ENCODE data around the gene BLACAT1. TPM values are rescaled to one million over a fixed set of nuclear protein-coding genes. Genes with fewer than 3 reads are reported as not detected.

Gene BLACAT1
- total RNA-seq, 1 experiment from 2014 or later, result 13.5 TPM

- no peak for TF ChIP-seq EZH2 (IDR thresholded peaks at IDR 0.05; ENCODE audit: low read depth)
- TF ChIP-seq CTCF (conservative IDR thresholded peaks at IDR 0.05), result no peak
- CTCF ChIA-PET, result no interaction called here
- DNase-seq, result no peak
- Histone ChIP-seq H3K4me2 (no peak overlapping the region), H3K9me3 (ENCODE audit: insufficient read depth, low read depth) (no peaks in the 10 kb centered on the region), H3K36me3 (ENCODE audit: low read depth) (no peaks in the 10 kb centered on the region), H3K27me3 (ENCODE audit: insufficient read depth, low read depth) (peaks cover 33% of the 10 kb centered on the region), H3F3A (ENCODE audit: insufficient read depth, low read depth) (peaks cover 27% of the 10 kb centered on the region), H3K79me2 (ENCODE audit: low read depth) (peaks cover 13% of the 10 kb centered on the region), H3K9me2 (ENCODE audit: insufficient read depth) (no peaks in the 10 kb centered on the region), H3K4me1 (replicated peaks; ENCODE audit: insufficient read depth) (peaks cover 28% of the 10 kb centered on the region), H3K4me3 (no peak overlapping the region), H2AFZ (no peak overlapping the region), H4K20me1 (ENCODE audit: insufficient read depth) (no peaks in the 10 kb centered on the region; the same call in 1 of the 2 replicates), H3K27ac (no peak overlapping the region)
- POLR2A ChIA-PET (ENCODE audit: unreplicated experiment), result no interaction called here
- intact Hi-C loops (cut with micrococcal nuclease; ENCODE audit: unreplicated experiment), result no loop called here
- BruUV-seq (replicated peaks), result no TSS peak
Observed at GRCh38 chr1:205453466-205453865, 2.4 kb downstream of the BLACAT1 start.

GRCh38 chr1:205452933-205453332 lies 2.9 kb downstream of the BLACAT1 start:
- POLR2A ChIA-PET (ENCODE audit: unreplicated experiment), result no interaction called here

GRCh38 chr1:205452364-205452763 lies 3.5 kb downstream of the BLACAT1 start:
- H3K9me3 ChIP-seq (ENCODE audit: insufficient read depth, low read depth), result no peaks in the 10 kb centered on the region
- intact Hi-C loops (cut with micrococcal nuclease; ENCODE audit: unreplicated experiment), result no loop called here
- ChIA-PET CTCF (interaction anchor here (0.6 to 0.9 kb wide), 2 partner anchors 36 to 55 kb away, joined by 3 to 7 read pairs; no protein-coding TSS in a partner anchor), POLR2A (ENCODE audit: unreplicated experiment) (no interaction called here)
- peaks cover 32% of the 10 kb centered on the region for H3F3A ChIP-seq (ENCODE audit: insufficient read depth, low read depth)
- 0 out of 2 replicates have a peak, but pooled peaks cover under 1% of the 10 kb centered on the region for H4K20me1 ChIP-seq (ENCODE audit: insufficient read depth)
- no peaks in the 10 kb centered on the region for H3K36me3 ChIP-seq (ENCODE audit: low read depth)
- H3K4me2 ChIP-seq, result no peak overlapping the region
- peaks cover 39% of the 10 kb centered on the region for H3K4me1 ChIP-seq (replicated peaks; ENCODE audit: insufficient read depth)
- TF ChIP-seq CTCF (conservative IDR thresholded peaks at IDR 0.05) (no peak), EZH2 (IDR thresholded peaks at IDR 0.05; ENCODE audit: low read depth) (no peak)
- peaks cover 24% of the 10 kb centered on the region for H3K79me2 ChIP-seq (ENCODE audit: low read depth)
- H3K9me2 ChIP-seq (ENCODE audit: insufficient read depth), result no peaks in the 10 kb centered on the region
- H3K4me3 ChIP-seq, result no peak overlapping the region
- H3K27ac ChIP-seq, result no peak overlapping the region
- no TSS peak for BruUV-seq (replicated peaks)
- no peak overlapping the region for H2AFZ ChIP-seq
- no peak for DNase-seq
- peaks cover 22% of the 10 kb centered on the region for H3K27me3 ChIP-seq (ENCODE audit: insufficient read depth, low read depth)

More at GRCh38 chr1:205452933-205453332, 2.9 kb downstream of the BLACAT1 start:
- intact Hi-C loops (cut with micrococcal nuclease; ENCODE audit: unreplicated experiment), result no loop called here
- no peak overlapping the region for H2AFZ ChIP-seq
- no peak for TF ChIP-seq CTCF (conservative IDR thresholded peaks at IDR 0.05)
- TF ChIP-seq EZH2 (IDR thresholded peaks at IDR 0.05; ENCODE audit: low read depth), result no peak
- no peaks in the 10 kb centered on the region for H3K9me3 ChIP-seq (ENCODE audit: insufficient read depth, low read depth)
- no peak for DNase-seq
- H3K4me3 ChIP-seq, result no peak overlapping the region
- no peaks in the 10 kb centered on the region; the same call in 1 of the 2 replicates for H4K20me1 ChIP-seq (ENCODE audit: insufficient read depth)
- CTCF ChIA-PET, result interaction anchor here (0.9 kb wide), 1 partner anchor 55 kb away, joined by 3 read pairs; no protein-coding TSS in a partner anchor
- no peak overlapping the region for H3K4me2 ChIP-seq
- H3F3A ChIP-seq (ENCODE audit: insufficient read depth, low read depth), result peaks cover 31% of the 10 kb centered on the region
- peaks cover 18% of the 10 kb centered on the region for H3K79me2 ChIP-seq (ENCODE audit: low read depth)
- no TSS peak for BruUV-seq (replicated peaks)
- no peaks in the 10 kb centered on the region for H3K36me3 ChIP-seq (ENCODE audit: low read depth)
- no peak overlapping the region for H3K27ac ChIP-seq
- H3K4me1 ChIP-seq (replicated peaks; ENCODE audit: insufficient read depth), result peaks cover 33% of the 10 kb centered on the region
- H3K27me3 ChIP-seq (ENCODE audit: insufficient read depth, low read depth), result peaks cover 27% of the 10 kb centered on the region
- no peaks in the 10 kb centered on the region for H3K9me2 ChIP-seq (ENCODE audit: insufficient read depth)
